NB4 (cell line): ENCODE measurements around the gene RPS21.
A peak's percentile ranks its signal among the peaks of the same experiment; 100 is the strongest.

Source experiments
- CTCF ChIP-seq: IDR thresholded peaks from one replicate; pipeline ENCODE4 v1.5.1; 2012; ENCODE audit warnings: low read depth, low read length
- POLR2A ChIP-seq: IDR thresholded peaks from 2 replicates; pipeline ENCODE4 v1.6.1; 2011; ENCODE audit warnings: mild to moderate bottlenecking; ENCODE audit not compliant: insufficient read length; ENCODE audit errors: extremely low read depth

DNA sequence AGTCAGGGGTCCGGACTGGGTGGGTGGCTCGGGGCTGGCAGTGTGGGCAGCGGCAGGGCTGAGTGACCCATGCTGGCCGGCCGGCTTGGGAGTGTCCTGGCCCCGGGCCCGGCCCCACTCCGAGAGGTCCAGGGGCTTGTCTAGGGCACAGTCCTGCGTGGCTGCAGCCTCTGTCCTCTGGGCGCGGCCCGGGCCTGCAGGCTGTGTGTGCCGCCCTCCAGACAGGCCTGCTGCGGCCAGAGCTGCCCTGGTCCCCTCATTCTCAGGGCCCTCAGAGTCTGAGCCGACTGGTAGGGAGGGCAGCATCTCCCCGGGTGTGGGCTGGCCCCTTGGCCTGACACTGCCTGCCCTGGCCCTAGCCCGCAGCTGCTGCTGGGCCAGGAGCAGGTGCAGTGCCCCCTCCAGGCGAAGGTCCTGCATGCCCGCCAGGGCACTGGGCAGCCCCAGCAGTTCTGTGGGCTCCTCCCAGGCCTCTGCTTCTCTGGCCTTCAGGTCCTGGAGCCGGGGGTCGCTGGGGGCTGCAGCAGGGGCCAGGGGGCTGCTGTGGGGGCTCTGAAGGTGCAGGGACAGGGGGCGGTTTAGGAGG lies 27.1 kb downstream of the RPS21 start:
- no peak for TF ChIP-seq POLR2A
- TF ChIP-seq CTCF, result peak; percentile 27
